ENCODE measurements around the gene SHC4. TPM values are rescaled to one million over a fixed set of nuclear protein-coding genes. Genes with fewer than 3 reads are reported as not detected.

Gene SHC4
- polyA plus RNA-seq, 3 donors: 0.09 TPM; not detected in 2

DNA sequence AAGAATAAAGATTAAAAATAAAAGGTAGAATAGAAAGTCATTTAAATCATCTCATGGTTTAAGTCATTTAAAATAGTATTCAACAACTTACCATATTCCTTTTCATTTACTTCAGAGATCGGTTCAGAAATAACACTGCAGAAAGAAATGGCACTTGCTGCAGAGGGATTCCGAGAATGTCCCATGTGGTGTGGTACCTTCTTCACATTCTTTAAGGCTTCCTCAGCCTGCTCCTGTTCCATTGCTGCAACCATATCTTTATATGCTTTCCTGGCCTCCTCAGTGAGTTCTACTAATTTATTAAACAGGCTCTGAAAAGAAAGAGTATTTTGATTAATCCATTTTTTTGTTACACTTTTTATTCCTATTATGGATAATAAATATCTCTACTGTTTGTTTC, 32.6 kb upstream of the SHC4 start:
- no peaks in the 10 kb centered on the region for H4K20me1 ChIP-seq (ENCODE audit: insufficient read depth, low read length)
- Mint-ChIP-seq H3K27me3 (ENCODE audit: low read depth in 3 of 3) (no peaks in the 10 kb centered on the region), H3K36me3 (peaks cover 78 to 86% of the 10 kb centered on the region in 2 donors), H3K9me3 (no peaks in the 10 kb centered on the region), H3K4me3 (no peak overlapping the region), H3K27ac (no peak overlapping the region), H3K4me1 (peaks cover 2% of the 10 kb centered on the region)
- H3K9ac ChIP-seq (ENCODE audit: insufficient read depth, low read length, poor library complexity, severe bottlenecking): no peak overlapping the region
- no peaks in the 10 kb centered on the region for H3K79me2 ChIP-seq (ENCODE audit: insufficient read depth, low read length)
- H3K9me3 ChIP-seq (replicated peaks in 1 of 2; ENCODE audit: control insufficient read depth in 1 of 2, insufficient read depth in 1 of 2, low read length in 2 of 2): no peaks in the 10 kb centered on the region
- intact Hi-C loops (cut with micrococcal nuclease): no loop called here
- no peak overlapping the region for H3K4me3 ChIP-seq (replicated peaks in 1 of 3; ENCODE audit: low read depth in 2 of 3, low read length in 3 of 3)
- no peak overlapping the region for H3K27ac ChIP-seq (ENCODE audit: low read depth in 1 of 2, low read length in 2 of 2)
- H3K4me2 ChIP-seq (replicated peaks; ENCODE audit: extremely low read depth, low read length, poor library complexity, severe bottlenecking): no peak overlapping the region
- no peaks in the 10 kb centered on the region for H3K27me3 ChIP-seq (ENCODE audit: control insufficient read depth in 2 of 2, insufficient read depth in 2 of 2, low read length in 2 of 2)
- no peak overlapping the region for H2AFZ ChIP-seq (ENCODE audit: insufficient read depth, low read depth, low read length, poor library complexity, severe bottlenecking)
- no peaks in the 10 kb centered on the region for H3K4me1 ChIP-seq (ENCODE audit: control insufficient read depth in 1 of 2, insufficient read depth in 2 of 2, low read length in 2 of 2)
- no peak for DNase-seq
- TF ChIP-seq, protein P1, sequence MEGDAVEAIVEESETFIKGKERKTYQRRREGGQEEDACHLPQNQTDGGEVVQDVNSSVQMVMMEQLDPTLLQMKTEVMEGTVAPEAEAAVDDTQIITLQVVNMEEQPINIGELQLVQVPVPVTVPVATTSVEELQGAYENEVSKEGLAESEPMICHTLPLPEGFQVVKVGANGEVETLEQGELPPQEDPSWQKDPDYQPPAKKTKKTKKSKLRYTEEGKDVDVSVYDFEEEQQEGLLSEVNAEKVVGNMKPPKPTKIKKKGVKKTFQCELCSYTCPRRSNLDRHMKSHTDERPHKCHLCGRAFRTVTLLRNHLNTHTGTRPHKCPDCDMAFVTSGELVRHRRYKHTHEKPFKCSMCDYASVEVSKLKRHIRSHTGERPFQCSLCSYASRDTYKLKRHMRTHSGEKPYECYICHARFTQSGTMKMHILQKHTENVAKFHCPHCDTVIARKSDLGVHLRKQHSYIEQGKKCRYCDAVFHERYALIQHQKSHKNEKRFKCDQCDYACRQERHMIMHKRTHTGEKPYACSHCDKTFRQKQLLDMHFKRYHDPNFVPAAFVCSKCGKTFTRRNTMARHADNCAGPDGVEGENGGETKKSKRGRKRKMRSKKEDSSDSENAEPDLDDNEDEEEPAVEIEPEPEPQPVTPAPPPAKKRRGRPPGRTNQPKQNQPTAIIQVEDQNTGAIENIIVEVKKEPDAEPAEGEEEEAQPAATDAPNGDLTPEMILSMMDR (IDR thresholded peaks at IDR 0.05): no peak
- H3K36me3 ChIP-seq (replicated peaks in 1 of 2; ENCODE audit: control insufficient read depth in 1 of 2, insufficient read depth in 2 of 2, low read length in 2 of 2): peaks cover 70 to 91% of the 10 kb centered on the region in 2 donors
- WGBS (ENCODE audit: insufficient coverage): 92% methylated on average over 2 of the region's 2 CpGs

DNA sequence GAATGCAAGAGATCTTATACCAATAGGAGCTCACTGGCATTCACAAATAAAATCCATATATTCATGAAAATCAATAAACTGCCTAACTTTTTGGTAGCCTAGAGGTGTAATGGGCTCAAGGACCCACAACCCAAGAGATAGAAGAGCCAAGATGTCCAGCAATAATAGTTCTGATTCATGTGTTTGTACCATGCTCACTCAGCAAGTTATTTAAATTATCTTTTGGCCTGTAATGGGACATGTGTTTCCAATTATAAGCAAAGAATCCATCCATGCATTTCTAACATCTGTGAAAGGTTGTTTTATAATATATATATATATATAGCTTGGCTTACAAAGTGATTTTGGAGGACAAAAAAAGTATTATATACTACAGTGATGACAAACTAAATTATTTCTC, 29.7 kb upstream of the SHC4 start:
- no peak overlapping the region for H3K27ac ChIP-seq (ENCODE audit: low read depth in 1 of 2, low read length in 2 of 2)
- H3K27me3 ChIP-seq (ENCODE audit: control insufficient read depth in 2 of 2, insufficient read depth in 2 of 2, low read length in 2 of 2): no peaks in the 10 kb centered on the region
- no peaks in the 10 kb centered on the region for H3K79me2 ChIP-seq (ENCODE audit: insufficient read depth, low read length)
- H3K27ac Mint-ChIP-seq: no peak overlapping the region
- no peaks in the 10 kb centered on the region for H3K4me1 ChIP-seq (ENCODE audit: control insufficient read depth in 1 of 2, insufficient read depth in 2 of 2, low read length in 2 of 2)
- H3K9me3 ChIP-seq (replicated peaks in 1 of 2; ENCODE audit: control insufficient read depth in 1 of 2, insufficient read depth in 1 of 2, low read length in 2 of 2): no peaks in the 10 kb centered on the region
- H3K4me1 Mint-ChIP-seq: peaks cover 2% of the 10 kb centered on the region
- H3K4me3 ChIP-seq (replicated peaks in 1 of 3; ENCODE audit: low read depth in 2 of 3, low read length in 3 of 3): no peak overlapping the region
- H3K36me3 ChIP-seq (replicated peaks in 1 of 2; ENCODE audit: control insufficient read depth in 1 of 2, insufficient read depth in 2 of 2, low read length in 2 of 2): peaks cover 62 to 86% of the 10 kb centered on the region in 2 donors
- DNase-seq: no peak
- no peak overlapping the region for H3K4me3 Mint-ChIP-seq
- no peaks in the 10 kb centered on the region for H3K27me3 Mint-ChIP-seq (ENCODE audit: low read depth in 3 of 3)
- H3K9me3 Mint-ChIP-seq: no peaks in the 10 kb centered on the region
- peaks cover 69 to 74% of the 10 kb centered on the region in 2 donors for H3K36me3 Mint-ChIP-seq
- no peak overlapping the region for H3K9ac ChIP-seq (ENCODE audit: insufficient read depth, low read length, poor library complexity, severe bottlenecking)
- intact Hi-C loops (cut with micrococcal nuclease): no loop called here
- no peak overlapping the region for H3K4me2 ChIP-seq (replicated peaks; ENCODE audit: extremely low read depth, low read length, poor library complexity, severe bottlenecking)
- no peaks in the 10 kb centered on the region for H4K20me1 ChIP-seq (ENCODE audit: insufficient read depth, low read length)
- H2AFZ ChIP-seq (ENCODE audit: insufficient read depth, low read depth, low read length, poor library complexity, severe bottlenecking): no peak overlapping the region
- TF ChIP-seq, protein P1 (IDR thresholded peaks at IDR 0.05): no peak

Data from CD14-positive monocyte (primary cell).